GM23248 (cell line): ENCODE measurements around the gene HOPX. TPM values are rescaled to one million over a fixed set of nuclear protein-coding genes. Genes with fewer than 3 reads are reported as not detected.
A peak's percentile ranks its signal among the peaks of the same experiment; 100 is the strongest.
"Not testable (repeated sequence)": the region's sequence is repeated elsewhere in the genome, so short reads cannot be mapped to it uniquely, and the experiment has no call there.

Experiments
- DNase-seq: peaks from one replicate; pipeline ENCODE4 v3.0.0-alpha.2; 2015
- H2AFZ ChIP-seq: fragments of 200-600 bp; sonication (generic); 2 replicates; pipeline ENCODE4 v1.6.1; 2016; ENCODE audit warnings: antibody characterized with exemption
- H3F3A ChIP-seq: fragments of 200-600 bp; sonication (generic); 2 replicates; pipeline ENCODE4 v1.6.1; 2016; ENCODE audit warnings: mild to moderate bottlenecking, antibody characterized with exemption, mixed run types; ENCODE audit not compliant: insufficient read depth
- H3K27ac ChIP-seq: fragments of 200-600 bp; sonication (generic); 2 replicates; pipeline ENCODE4 v1.5.1; 2016; ENCODE audit warnings: mild to moderate bottlenecking
- H3K27me3 ChIP-seq: fragments of 200-600 bp; sonication (generic); replicated peaks from 2 replicates; pipeline ENCODE4 v1.6.1; 2016; ENCODE audit warnings: mild to moderate bottlenecking; ENCODE audit not compliant: insufficient read depth
- H3K36me3 ChIP-seq: fragments of 200-600 bp; sonication (generic); 2 replicates; pipeline ENCODE4 v1.6.1; 2016; ENCODE audit warnings: low read depth, mild to moderate bottlenecking
- H3K4me1 ChIP-seq: fragments of 200-600 bp; sonication (generic); 2 replicates; pipeline ENCODE4 v1.6.1; 2016; ENCODE audit warnings: mild to moderate bottlenecking; ENCODE audit not compliant: insufficient read depth
- H3K4me2 ChIP-seq: fragments of 200-600 bp; sonication (generic); one replicate; pipeline ENCODE4 v1.6.1; 2016; ENCODE audit warnings: mild to moderate bottlenecking; ENCODE audit not compliant: unreplicated experiment
- H3K4me3 ChIP-seq: fragments of 200-600 bp; sonication (generic); 2 replicates; pipeline ENCODE4 v1.5.1; 2016; ENCODE audit warnings: mild to moderate bottlenecking
- H3K79me2 ChIP-seq: fragments of 200-600 bp; sonication (generic); 2 replicates; pipeline ENCODE4 v1.6.1; 2016; ENCODE audit warnings: mild to moderate bottlenecking; ENCODE audit not compliant: insufficient read depth
- H3K9ac ChIP-seq: fragments of 200-600 bp; sonication (generic); 2 replicates; pipeline ENCODE4 v1.6.1; 2016; ENCODE audit warnings: mild to moderate bottlenecking
- H3K9me2 ChIP-seq: fragments of 200-600 bp; sonication (generic); 2 replicates; pipeline ENCODE4 v1.6.1; 2016; ENCODE audit warnings: mixed run types, mild to moderate bottlenecking, moderate library complexity; ENCODE audit not compliant: insufficient read depth
- H3K9me3 ChIP-seq: fragments of 200-600 bp; sonication (generic); one replicate; pipeline ENCODE4 v1.6.1; 2017; ENCODE audit warnings: low read depth
- H4K20me1 ChIP-seq: fragments of 200-600 bp; sonication (generic); 2 replicates; pipeline ENCODE4 v1.6.0; 2016; ENCODE audit not compliant: insufficient read depth
- EZH2 ChIP-seq: fragments of 200-600 bp; sonication (generic); IDR thresholded peaks from 2 replicates; pipeline ENCODE4 v1.6.1; 2018; ENCODE audit warnings: antibody characterized with exemption, mild to moderate bottlenecking; ENCODE audit not compliant: insufficient read depth, poor library complexity, severe bottlenecking
- EZH2phosphoT487 ChIP-seq: fragments of 200-600 bp; sonication (generic); IDR thresholded peaks from 2 replicates; pipeline ENCODE4 v1.6.1; 2018; ENCODE audit warnings: antibody characterized with exemption, moderate library complexity, mild to moderate bottlenecking, low read depth; ENCODE audit not compliant: insufficient read depth
- WGBS, 2 experiments: methylation state at CpG; one replicate each; pipeline ENCODE4 v1.1.6; 2015 to 2017; ENCODE audit warnings: low lambda C conversion rate in 2 of 2, low coverage in 1 of 2; ENCODE audit errors: missing lambda C conversion rate in 2 of 2; 5-methylcytosine and 5-hydroxymethylcytosine counted together
- in situ Hi-C: fragments of 300-500 bp; cut with MboI; formaldehyde crosslinking; loops from 2 replicates; pipeline ENCODE4 v1.15.0; 2020
- polyA plus RNA-seq: library from polyadenylated mRNA; unstranded; fragments of >200 nt; fragmentation: Nextera tagmentation; extraction: Ambion mirVana; gene quantifications from 2 replicates; pipeline ENCODE4 v1.2.1, GENCODE V29; 2016
- total RNA-seq: library from RNA; depleted of rRNA; stranded (reverse); fragments of >200 nt; shearing (Covaris generic); gene quantifications from 2 replicates; pipeline ENCODE4 v1.2.3, GENCODE V29; 2014

HOPX gene
- total and polyA plus RNA-seq, 2 experiments from 2014 or later, result not detected

- H3K4me3 ChIP-seq, result no peak overlapping the region
- H3K4me2 ChIP-seq, result no peak overlapping the region
- TF ChIP-seq EZH2, result no peak
- TF ChIP-seq EZH2phosphoT487, result no peak
- no peak overlapping the region for H3K27ac ChIP-seq
- no peaks in the 10 kb centered on the region for H3K9me3 ChIP-seq
- no peaks in the 10 kb centered on the region for H3K79me2 ChIP-seq
- H3K36me3 ChIP-seq, result no peaks in the 10 kb centered on the region
- no peaks in the 10 kb centered on the region for H3K9me2 ChIP-seq
- in situ Hi-C loops, result no loop called here
- no peaks in the 10 kb centered on the region for H3F3A ChIP-seq
- H2AFZ ChIP-seq, result no peak overlapping the region
- no peak for DNase-seq
- no peaks in the 10 kb centered on the region for H4K20me1 ChIP-seq
- WGBS, 2 experiments, result 44 to 49% methylated on average over 2 of the region's 2 CpGs
- 0 out of 2 replicates have a peak, but pooled peaks cover 9% of the 10 kb centered on the region for H3K4me1 ChIP-seq
- peaks cover 6% of the 10 kb centered on the region; the same call in 1 of the 2 replicates for H3K27me3 ChIP-seq
- H3K9ac ChIP-seq, result no peak overlapping the region
Observed at GRCh38 chr4:56699537-56700105, 18.5 kb upstream of the HOPX start.

GRCh38 chr4:56698329-56698728, 17.2 kb upstream of the HOPX start:
- no peak for TF ChIP-seq EZH2phosphoT487
- no peak for TF ChIP-seq EZH2
- H2AFZ ChIP-seq, result no peak overlapping the region
- no peak overlapping the region for H3K4me3 ChIP-seq
- H3K9ac ChIP-seq, result no peak overlapping the region
- H4K20me1 ChIP-seq, result no peaks in the 10 kb centered on the region
- WGBS, 2 experiments, result 66 to 68% methylated on average over 4 of the region's 4 CpGs
- peaks cover 10% of the 10 kb centered on the region; the same call in 1 of the 2 replicates for H3K27me3 ChIP-seq
- H3K4me2 ChIP-seq, result no peak overlapping the region
- H3K36me3 ChIP-seq, result no peaks in the 10 kb centered on the region
- no peak overlapping the region for H3K27ac ChIP-seq
- no peaks in the 10 kb centered on the region for H3F3A ChIP-seq
- in situ Hi-C loops, result no loop called here
- no peaks in the 10 kb centered on the region for H3K79me2 ChIP-seq
- no peaks in the 10 kb centered on the region for H3K9me3 ChIP-seq
- H3K4me1 ChIP-seq, result no peaks in the 10 kb centered on the region
- no peaks in the 10 kb centered on the region for H3K9me2 ChIP-seq
- DNase-seq, result peak; percentile 7

GRCh38 chr4:56696056-56696455, 15.0 kb upstream of the HOPX start:
- in situ Hi-C loops, result no loop called here
- H3F3A ChIP-seq, result no peaks in the 10 kb centered on the region
- H4K20me1 ChIP-seq, result no peaks in the 10 kb centered on the region
- H3K9me2 ChIP-seq, result no peaks in the 10 kb centered on the region
- WGBS, 2 experiments, result 59 to 63% methylated on average over 5 of the region's 5 CpGs
- H3K9ac ChIP-seq, result no peak overlapping the region
- H3K36me3 ChIP-seq, result no peaks in the 10 kb centered on the region
- H3K27me3 ChIP-seq, result peaks cover 10% of the 10 kb centered on the region; the same call in 1 of the 2 replicates
- no peaks in the 10 kb centered on the region for H3K9me3 ChIP-seq
- H2AFZ ChIP-seq, result no peak overlapping the region
- DNase-seq, result no peak
- no peak for TF ChIP-seq EZH2phosphoT487
- TF ChIP-seq EZH2, result no peak
- H3K27ac ChIP-seq, result no peak overlapping the region
- H3K4me1 ChIP-seq, result no peaks in the 10 kb centered on the region
- H3K4me3 ChIP-seq, result no peak overlapping the region
- H3K79me2 ChIP-seq, result no peaks in the 10 kb centered on the region
- H3K4me2 ChIP-seq, result no peak overlapping the region

- in situ Hi-C loops, result not testable (repeated sequence)
Observed at GRCh38 chr4:56693476-56693875, 12.4 kb upstream of the HOPX start.

DNA sequence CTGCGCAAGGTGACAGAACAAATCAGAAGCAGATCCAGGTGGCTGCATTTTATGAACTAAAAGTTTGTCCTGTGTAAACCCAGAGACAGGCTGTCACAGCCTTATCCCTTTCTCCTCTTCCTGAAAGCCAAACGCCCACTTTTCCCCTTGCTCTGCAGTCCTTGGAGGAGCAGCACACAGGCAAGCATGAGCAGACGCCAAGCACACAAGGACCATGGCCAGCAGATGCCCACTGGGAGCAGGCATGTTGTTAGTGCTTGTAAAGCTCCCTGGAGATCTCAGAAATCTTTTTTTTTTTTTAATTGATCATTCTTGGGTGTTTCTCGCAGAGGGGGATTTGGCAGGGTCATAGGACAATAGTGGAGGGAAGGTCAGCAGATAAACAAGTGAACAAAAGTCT, 11.5 kb upstream of the HOPX start:
- DNase-seq, result no peak
- H4K20me1 ChIP-seq, result no peaks in the 10 kb centered on the region
- H3K27me3 ChIP-seq, result peaks cover 20% of the 10 kb centered on the region
- no peaks in the 10 kb centered on the region for H3F3A ChIP-seq
- no peaks in the 10 kb centered on the region for H3K9me2 ChIP-seq
- in situ Hi-C loops, result no loop called here
- H3K9ac ChIP-seq, result no peak overlapping the region
- no peaks in the 10 kb centered on the region for H3K9me3 ChIP-seq
- no peak overlapping the region for H3K4me2 ChIP-seq
- no peaks in the 10 kb centered on the region for H3K4me1 ChIP-seq
- 54 to 56% methylated on average over 4 of the region's 4 CpGs for whole genome bisulfite sequencing, 2 experiments
- H3K4me3 ChIP-seq, result no peak overlapping the region
- H3K79me2 ChIP-seq, result no peaks in the 10 kb centered on the region
- no peaks in the 10 kb centered on the region for H3K36me3 ChIP-seq
- H3K27ac ChIP-seq, result no peak overlapping the region
- H2AFZ ChIP-seq, result no peak overlapping the region
- TF ChIP-seq EZH2phosphoT487, result no peak
- TF ChIP-seq EZH2, result no peak

More at GRCh38 chr4:56693476-56693875, 12.4 kb upstream of the HOPX start:
- 85 to 89% methylated on average over 6 to 35 of the region's 35 CpGs for WGBS, 2 experiments
- not testable (repeated sequence) for H3K79me2 ChIP-seq, H3K27ac ChIP-seq, H3K9ac ChIP-seq, H4K20me1 ChIP-seq, H3K4me2 ChIP-seq, H3K4me3 ChIP-seq, H3K9me3 ChIP-seq, H3F3A ChIP-seq, H2AFZ ChIP-seq, H3K9me2 ChIP-seq, H3K4me1 ChIP-seq, DNase-seq, H3K36me3 ChIP-seq
- H3K27me3 ChIP-seq, result peaks cover 18% of the 10 kb centered on the region
